Epithelial cell of esophagus (primary cell): ENCODE results near the gene AKAP6.

Experiments used
- DNase-seq: peaks from one replicate; pipeline ENCODE4 v3.0.0; 2010; ENCODE audit warnings: low read depth
- H3K4me3 ChIP-seq: 2 replicates; pipeline ENCODE4 v1.5.1; 2011; ENCODE audit warnings: mild to moderate bottlenecking, low read length, control low read depth
- TF ChIP-seq, protein P1 (sequence below): IDR thresholded peaks from 2 replicates; pipeline ENCODE4 v1.5.1; 2011; ENCODE audit warnings: low read depth, mild to moderate bottlenecking, low read length, control low read depth, inconsistent platforms; ENCODE audit not compliant: insufficient read depth; ENCODE audit errors: missing control alignments

Gene AKAP6

GRCh38 chr14:32584079-32584478 is 255.0 kb downstream of the AKAP6 start:
- no peak overlapping the region for H3K4me3 ChIP-seq
- TF ChIP-seq, protein P1, sequence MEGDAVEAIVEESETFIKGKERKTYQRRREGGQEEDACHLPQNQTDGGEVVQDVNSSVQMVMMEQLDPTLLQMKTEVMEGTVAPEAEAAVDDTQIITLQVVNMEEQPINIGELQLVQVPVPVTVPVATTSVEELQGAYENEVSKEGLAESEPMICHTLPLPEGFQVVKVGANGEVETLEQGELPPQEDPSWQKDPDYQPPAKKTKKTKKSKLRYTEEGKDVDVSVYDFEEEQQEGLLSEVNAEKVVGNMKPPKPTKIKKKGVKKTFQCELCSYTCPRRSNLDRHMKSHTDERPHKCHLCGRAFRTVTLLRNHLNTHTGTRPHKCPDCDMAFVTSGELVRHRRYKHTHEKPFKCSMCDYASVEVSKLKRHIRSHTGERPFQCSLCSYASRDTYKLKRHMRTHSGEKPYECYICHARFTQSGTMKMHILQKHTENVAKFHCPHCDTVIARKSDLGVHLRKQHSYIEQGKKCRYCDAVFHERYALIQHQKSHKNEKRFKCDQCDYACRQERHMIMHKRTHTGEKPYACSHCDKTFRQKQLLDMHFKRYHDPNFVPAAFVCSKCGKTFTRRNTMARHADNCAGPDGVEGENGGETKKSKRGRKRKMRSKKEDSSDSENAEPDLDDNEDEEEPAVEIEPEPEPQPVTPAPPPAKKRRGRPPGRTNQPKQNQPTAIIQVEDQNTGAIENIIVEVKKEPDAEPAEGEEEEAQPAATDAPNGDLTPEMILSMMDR, result no peak

DNA sequence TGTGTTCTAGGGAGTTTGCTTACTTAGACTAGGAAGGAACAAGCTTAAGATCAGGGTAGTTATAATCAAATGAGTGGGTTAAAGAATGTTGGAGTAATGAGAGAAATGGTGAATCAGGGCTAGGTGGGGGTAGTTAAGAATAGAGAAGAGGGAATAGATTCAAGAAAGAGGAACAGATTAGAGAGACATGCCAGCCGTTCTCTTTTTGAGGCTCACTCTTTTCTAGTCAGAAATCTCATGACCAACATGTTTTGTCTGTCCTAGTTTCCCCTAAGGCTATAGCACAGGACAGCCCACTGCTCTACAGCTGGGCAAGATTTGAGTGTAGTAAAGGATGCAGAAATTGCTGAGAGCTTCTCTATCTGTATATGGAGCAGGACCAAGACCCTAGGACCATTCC is 258.4 kb downstream of the AKAP6 start:
- TF ChIP-seq, protein P1, result no peak

More at GRCh38 chr14:32584079-32584478, 255.0 kb downstream of the AKAP6 start:
- DNase-seq, result peak; percentile 61

DNA sequence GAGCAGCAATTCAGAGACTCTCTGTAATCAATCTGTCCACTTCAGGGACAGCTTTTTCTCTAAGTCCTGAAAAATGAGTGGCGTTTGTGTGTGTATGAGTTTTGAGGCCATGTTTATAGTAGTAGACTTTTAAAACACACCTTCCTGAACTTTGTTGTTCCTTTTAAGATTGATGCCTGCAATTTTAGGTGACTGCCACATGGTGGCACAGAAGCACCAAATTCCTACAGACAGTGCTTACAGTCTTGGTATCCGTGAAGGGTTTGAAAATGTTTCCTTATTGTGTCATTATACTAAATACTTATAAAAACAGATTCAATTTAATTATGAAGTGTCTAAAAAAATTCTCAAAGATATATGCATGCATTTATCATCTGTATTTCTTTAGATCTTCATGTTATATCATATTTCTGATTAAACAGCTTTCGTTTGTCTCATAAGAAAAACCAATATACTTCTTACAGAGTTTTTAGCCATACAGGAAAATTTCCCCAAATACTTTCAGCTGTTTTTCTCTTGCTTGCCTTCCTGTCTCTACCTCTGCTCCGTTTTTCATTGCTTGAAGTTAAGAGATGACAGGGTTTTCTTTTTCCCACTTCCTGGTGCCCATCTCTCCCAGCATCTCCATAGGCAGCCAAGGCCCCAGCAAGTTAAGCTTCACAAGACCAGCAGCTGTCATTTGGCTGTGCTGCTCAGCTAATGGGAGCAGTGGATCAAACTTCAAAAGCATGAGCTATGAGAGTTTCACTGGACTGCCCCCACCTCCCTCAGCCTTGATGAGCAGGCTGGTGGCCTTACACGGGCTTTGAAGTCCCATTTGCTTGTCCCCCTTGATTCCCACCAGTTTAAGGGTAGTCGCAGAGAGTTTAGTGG is 259.6 kb downstream of the AKAP6 start:
- TF ChIP-seq, protein P1, result peak; percentile 61
- no peak overlapping the region for H3K4me3 ChIP-seq
- peak; percentile 56 for DNase-seq

More for the DNA sequence above, 258.4 kb downstream of the AKAP6 start:
- DNase-seq, result no peak
- H3K4me3 ChIP-seq, result no peak overlapping the region

DNA sequence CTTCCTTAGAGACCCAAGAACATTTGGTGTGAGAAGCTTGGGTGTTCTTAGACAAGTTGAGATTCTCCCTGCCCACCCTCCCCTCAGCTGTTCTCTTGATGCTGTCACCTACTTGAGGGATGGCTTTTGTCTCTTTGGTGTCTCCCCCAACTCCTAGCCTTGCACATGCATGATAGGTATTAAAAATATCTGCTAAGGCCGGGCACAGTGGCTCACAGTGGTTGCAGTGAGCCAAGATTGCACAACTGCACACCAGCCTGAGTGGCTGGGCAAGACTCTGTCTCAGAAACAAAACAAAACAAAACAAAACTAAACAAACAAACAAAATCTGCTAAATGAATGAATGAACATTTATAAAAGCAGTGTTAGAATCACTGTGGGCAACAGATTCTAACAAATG is 261.1 kb downstream of the AKAP6 start:
- peak; percentile 23 for DNase-seq
- H3K4me3 ChIP-seq, result no peak overlapping the region
- TF ChIP-seq, protein P1, result no peak

DNA sequence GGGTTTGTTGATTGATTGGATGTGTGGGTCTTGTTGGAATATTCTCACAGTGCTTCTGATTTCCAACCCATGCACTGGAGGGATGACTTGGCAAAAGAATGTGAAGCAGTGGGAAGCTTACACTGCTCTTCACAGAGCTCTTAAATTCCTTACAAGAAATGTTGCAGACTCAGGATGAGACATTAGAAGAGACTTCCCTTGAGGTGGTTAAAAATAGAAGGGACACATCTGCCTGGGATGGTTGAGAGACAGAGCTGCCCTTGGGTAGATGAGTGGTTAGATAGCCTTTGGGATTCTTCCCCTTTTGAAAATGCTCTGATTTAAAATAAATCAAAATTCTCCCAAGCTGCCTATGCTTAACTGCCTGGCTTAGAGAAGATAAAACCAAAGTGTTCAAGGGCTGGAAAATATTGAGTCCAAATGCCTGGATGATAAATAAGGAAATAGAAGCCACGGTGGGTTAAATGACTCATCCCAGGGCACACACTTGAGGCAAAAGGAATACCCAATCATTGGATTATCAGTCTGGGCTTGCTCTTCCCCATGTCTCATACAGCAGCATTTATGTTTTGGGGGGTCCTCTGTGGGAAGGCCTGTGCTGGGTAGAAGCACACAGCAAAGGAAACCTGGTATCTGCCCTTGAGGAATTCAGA is 264.3 kb downstream of the AKAP6 start:
- H3K4me3 ChIP-seq, result no peak overlapping the region
- DNase-seq, result peak; percentile 54

GRCh38 chr14:32594766-32595165 is 265.7 kb downstream of the AKAP6 start:
- no peak for DNase-seq
- H3K4me3 ChIP-seq, result no peak overlapping the region
- TF ChIP-seq, protein P1, result no peak

More for the DNA sequence above, 264.3 kb downstream of the AKAP6 start:
- TF ChIP-seq, protein P1, result no peak
